Neural cell (in vitro differentiated cells): ENCODE data around the gene F7. TPM values are rescaled to one million over a fixed set of nuclear protein-coding genes. Genes with fewer than 3 reads are reported as not detected.

Experiments used
- H2AFZ ChIP-seq: fragments of 200-600, 300-800 bp; sonication (generic), shearing (Covaris generic); 2 replicates; pipeline ENCODE4 v1.6.0; 2014; ENCODE audit warnings: low read depth, mild to moderate bottlenecking, antibody characterized with exemption, low read length, moderate library complexity
- H3F3A ChIP-seq: fragments of 200-600 bp; shearing (Covaris generic); 2 replicates; pipeline ENCODE4 v1.6.1; 2016; ENCODE audit warnings: mild to moderate bottlenecking, moderate library complexity, mixed read lengths, antibody characterized with exemption, low read length; ENCODE audit not compliant: insufficient read depth, poor library complexity, severe bottlenecking
- H3K27ac ChIP-seq: fragments of 200-600, 300-800 bp; sonication (generic), shearing (Covaris generic); 2 replicates; pipeline ENCODE4 v1.5.1; 2014; ENCODE audit warnings: mild to moderate bottlenecking, low read length, moderate library complexity
- H3K27me3 ChIP-seq: fragments of 300-800, 200-600 bp; sonication (generic), shearing (Covaris generic); 2 replicates; pipeline ENCODE4 v1.6.0; 2014; ENCODE audit warnings: mild to moderate bottlenecking, low read depth, low read length, moderate library complexity; ENCODE audit not compliant: insufficient read depth
- H3K36me3 ChIP-seq: fragments of 300-800, 200-600 bp; sonication (generic), shearing (Covaris generic); 2 replicates; pipeline ENCODE4 v1.5.1; 2014; ENCODE audit warnings: mild to moderate bottlenecking, antibody characterized with exemption, low read length, moderate library complexity; ENCODE audit not compliant: insufficient read depth
- H3K4me2 ChIP-seq: fragments of 300-800, 200-600 bp; sonication (generic), shearing (Covaris generic); 2 replicates; pipeline ENCODE4 v1.6.0; 2014; ENCODE audit warnings: mild to moderate bottlenecking, low read length
- H3K4me3 ChIP-seq: fragments of 300-800, 200-600 bp; sonication (generic), shearing (Covaris generic); 2 replicates; pipeline ENCODE4 v1.5.1; 2014; ENCODE audit warnings: mild to moderate bottlenecking, low read length, moderate library complexity
- H3K79me2 ChIP-seq: fragments of 200-600 bp; shearing (Covaris generic); replicated peaks from 2 replicates; pipeline ENCODE4 v1.6.0; 2014; ENCODE audit warnings: mild to moderate bottlenecking, low read length, moderate library complexity; ENCODE audit not compliant: insufficient read depth
- H3K9ac ChIP-seq: fragments of 300-800, 200-600 bp; sonication (generic), shearing (Covaris generic); 2 replicates; pipeline ENCODE4 v1.6.1; 2016; ENCODE audit warnings: mild to moderate bottlenecking, low read length, mixed read lengths
- H3K9me2 ChIP-seq: fragments of 200-600 bp; shearing (Covaris generic); 2 replicates; pipeline ENCODE4 v1.6.1; 2016; ENCODE audit warnings: mild to moderate bottlenecking, low read length, mixed read lengths; ENCODE audit not compliant: insufficient read depth
- H3K9me3 ChIP-seq: fragments of 200-600, 300-800 bp; sonication (generic), shearing (Covaris generic); 2 replicates; pipeline ENCODE4 v1.6.1; 2016; ENCODE audit warnings: mild to moderate bottlenecking, mixed run types, low read length, moderate library complexity, mixed read lengths
- H4K20me1 ChIP-seq: fragments of 200-600 bp; shearing (Covaris generic); 2 replicates; pipeline ENCODE4 v1.6.1; 2016; ENCODE audit warnings: mild to moderate bottlenecking, mixed run types; ENCODE audit not compliant: insufficient read depth
- CTCF ChIP-seq: fragments of 450-650 bp; IDR thresholded peaks from 2 replicates; pipeline ENCODE4 v1.5.1; 2014; ENCODE audit warnings: antibody characterized with exemption, mild to moderate bottlenecking, moderate library complexity; ENCODE audit not compliant: poor library complexity, severe bottlenecking
- EP300 ChIP-seq: fragments of 450-650 bp; conservative IDR thresholded peaks from 2 replicates; pipeline ENCODE4 v1.6.1; 2014; ENCODE audit warnings: antibody characterized with exemption, mild to moderate bottlenecking, moderate library complexity; ENCODE audit not compliant: poor library complexity, severe bottlenecking
- EZH2 ChIP-seq: fragments of 200-600, 300-800 bp; shearing (Covaris generic), sonication (generic); IDR thresholded peaks from 2 replicates; pipeline ENCODE4 v1.6.1; 2014; ENCODE audit warnings: antibody characterized with exemption, low read length, borderline replicate concordance, mild to moderate bottlenecking; ENCODE audit not compliant: insufficient read depth, poor library complexity, severe bottlenecking
- MXI1 ChIP-seq: fragments of 450-650 bp; conservative IDR thresholded peaks from 2 replicates; pipeline ENCODE4 v1.6.1; 2014; ENCODE audit warnings: antibody characterized with exemption, mild to moderate bottlenecking; ENCODE audit not compliant: poor library complexity, severe bottlenecking
- POLR2AphosphoS5 ChIP-seq: IDR thresholded peaks from 2 replicates; pipeline ENCODE4 v1.6.1; 2012
- RAD21 ChIP-seq: fragments of 450-650 bp; conservative IDR thresholded peaks from 2 replicates; pipeline ENCODE4 v1.6.1; 2014; ENCODE audit warnings: antibody characterized with exemption, mild to moderate bottlenecking, moderate library complexity
- SMC3 ChIP-seq: fragments of 450-650 bp; conservative IDR thresholded peaks from 2 replicates; pipeline ENCODE4 v1.6.1; 2014; ENCODE audit warnings: antibody characterized with exemption, mild to moderate bottlenecking, moderate library complexity; ENCODE audit not compliant: poor library complexity
- TAF1 ChIP-seq: IDR thresholded peaks from 2 replicates; pipeline ENCODE4 v1.6.1; 2012; ENCODE audit warnings: low read depth
- polyA plus RNA-seq: library from polyadenylated mRNA; depleted of rRNA; stranded (reverse); fragments of >200 nt; gene quantifications from 2 replicates; pipeline ENCODE4 v1.2.3, GENCODE V29; 2014
- TF ChIP-seq, protein P1 (sequence below): IDR thresholded peaks from 2 replicates; pipeline ENCODE4 v1.6.1; 2012; ENCODE audit warnings: borderline replicate concordance

F7 gene
- polyA plus RNA-seq, 1 donor from 2014 or later = 0.32 TPM

DNA sequence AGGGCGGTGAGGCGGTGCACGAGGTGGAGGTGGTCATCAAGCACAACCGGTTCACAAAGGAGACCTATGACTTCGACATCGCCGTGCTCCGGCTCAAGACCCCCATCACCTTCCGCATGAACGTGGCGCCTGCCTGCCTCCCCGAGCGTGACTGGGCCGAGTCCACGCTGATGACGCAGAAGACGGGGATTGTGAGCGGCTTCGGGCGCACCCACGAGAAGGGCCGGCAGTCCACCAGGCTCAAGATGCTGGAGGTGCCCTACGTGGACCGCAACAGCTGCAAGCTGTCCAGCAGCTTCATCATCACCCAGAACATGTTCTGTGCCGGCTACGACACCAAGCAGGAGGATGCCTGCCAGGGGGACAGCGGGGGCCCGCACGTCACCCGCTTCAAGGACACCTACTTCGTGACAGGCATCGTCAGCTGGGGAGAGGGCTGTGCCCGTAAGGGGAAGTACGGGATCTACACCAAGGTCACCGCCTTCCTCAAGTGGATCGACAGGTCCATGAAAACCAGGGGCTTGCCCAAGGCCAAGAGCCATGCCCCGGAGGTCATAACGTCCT, 43.4 kb downstream of the F7 start:
- H3K4me2 ChIP-seq = no peak overlapping the region
- no peak overlapping the region for H3K27ac ChIP-seq
- TF ChIP-seq, protein P1, sequence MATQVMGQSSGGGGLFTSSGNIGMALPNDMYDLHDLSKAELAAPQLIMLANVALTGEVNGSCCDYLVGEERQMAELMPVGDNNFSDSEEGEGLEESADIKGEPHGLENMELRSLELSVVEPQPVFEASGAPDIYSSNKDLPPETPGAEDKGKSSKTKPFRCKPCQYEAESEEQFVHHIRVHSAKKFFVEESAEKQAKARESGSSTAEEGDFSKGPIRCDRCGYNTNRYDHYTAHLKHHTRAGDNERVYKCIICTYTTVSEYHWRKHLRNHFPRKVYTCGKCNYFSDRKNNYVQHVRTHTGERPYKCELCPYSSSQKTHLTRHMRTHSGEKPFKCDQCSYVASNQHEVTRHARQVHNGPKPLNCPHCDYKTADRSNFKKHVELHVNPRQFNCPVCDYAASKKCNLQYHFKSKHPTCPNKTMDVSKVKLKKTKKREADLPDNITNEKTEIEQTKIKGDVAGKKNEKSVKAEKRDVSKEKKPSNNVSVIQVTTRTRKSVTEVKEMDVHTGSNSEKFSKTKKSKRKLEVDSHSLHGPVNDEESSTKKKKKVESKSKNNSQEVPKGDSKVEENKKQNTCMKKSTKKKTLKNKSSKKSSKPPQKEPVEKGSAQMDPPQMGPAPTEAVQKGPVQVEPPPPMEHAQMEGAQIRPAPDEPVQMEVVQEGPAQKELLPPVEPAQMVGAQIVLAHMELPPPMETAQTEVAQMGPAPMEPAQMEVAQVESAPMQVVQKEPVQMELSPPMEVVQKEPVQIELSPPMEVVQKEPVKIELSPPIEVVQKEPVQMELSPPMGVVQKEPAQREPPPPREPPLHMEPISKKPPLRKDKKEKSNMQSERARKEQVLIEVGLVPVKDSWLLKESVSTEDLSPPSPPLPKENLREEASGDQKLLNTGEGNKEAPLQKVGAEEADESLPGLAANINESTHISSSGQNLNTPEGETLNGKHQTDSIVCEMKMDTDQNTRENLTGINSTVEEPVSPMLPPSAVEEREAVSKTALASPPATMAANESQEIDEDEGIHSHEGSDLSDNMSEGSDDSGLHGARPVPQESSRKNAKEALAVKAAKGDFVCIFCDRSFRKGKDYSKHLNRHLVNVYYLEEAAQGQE = no peak
- TF ChIP-seq CTCF (no peak), EZH2 (no peak), EP300 (no peak), TAF1 (no peak), SMC3 (no peak), RAD21 (no peak), MXI1 (no peak), POLR2AphosphoS5 (no peak)
- H3K9ac ChIP-seq = no peak overlapping the region
- H4K20me1 ChIP-seq = no peaks in the 10 kb centered on the region
- no peaks in the 10 kb centered on the region for H3K79me2 ChIP-seq
- no peaks in the 10 kb centered on the region for H3K9me2 ChIP-seq
- H3K9me3 ChIP-seq = no peaks in the 10 kb centered on the region
- peaks cover 16% of the 10 kb centered on the region for H3K27me3 ChIP-seq
- H3F3A ChIP-seq = no peaks in the 10 kb centered on the region
- H2AFZ ChIP-seq = no peak overlapping the region
- no peaks in the 10 kb centered on the region for H3K36me3 ChIP-seq
- H3K4me3 ChIP-seq = no peak overlapping the region

GRCh38 chr13:113149711-113150549, 44.3 kb downstream of the F7 start:
- no peak overlapping the region for H3K4me2 ChIP-seq

More at GRCh38 chr13:113149711-113150549, 44.3 kb downstream of the F7 start:
- no peak overlapping the region for H3K27ac ChIP-seq
- no peaks in the 10 kb centered on the region for H3K9me2 ChIP-seq
- H3K9me3 ChIP-seq = no peaks in the 10 kb centered on the region
- no peaks in the 10 kb centered on the region for H4K20me1 ChIP-seq
- H2AFZ ChIP-seq = no peak overlapping the region
- H3K4me3 ChIP-seq = no peak overlapping the region
- peaks cover 16% of the 10 kb centered on the region for H3K27me3 ChIP-seq
- no peak overlapping the region for H3K9ac ChIP-seq
- H3K36me3 ChIP-seq = no peaks in the 10 kb centered on the region
- TF ChIP-seq, protein P1 = no peak
- TF ChIP-seq POLR2AphosphoS5 = no peak
- no peak for TF ChIP-seq CTCF
- TF ChIP-seq RAD21 = no peak
- no peak for TF ChIP-seq MXI1
- TF ChIP-seq SMC3 = no peak
- no peak for TF ChIP-seq TAF1
- no peak for TF ChIP-seq EP300
- TF ChIP-seq EZH2 = no peak
- no peaks in the 10 kb centered on the region for H3F3A ChIP-seq
- H3K79me2 ChIP-seq = no peaks in the 10 kb centered on the region
